HG03457 (cell line): ENCODE results near the gene REPS1.
"Not testable (repeated sequence)": the region's sequence is repeated elsewhere in the genome, so short reads cannot be mapped to it uniquely, and the experiment has no call there.

ENCODE experiments used
- ATAC-seq: cut with Tn5 transposase; IDR thresholded peaks from one replicate; pipeline ENCODE4 v1.9.1; 2021; ENCODE audit warnings: moderate number of reproducible peaks; ENCODE audit not compliant: unreplicated experiment

The REPS1 gene

GRCh38 chr6:139003751-139004150, 15.7 kb upstream of the REPS1 start:
- no peak for ATAC-seq

- ATAC-seq, result no peak
Measured at GRCh38 chr6:138999949-139000725, 12.1 kb upstream of the REPS1 start.

DNA sequence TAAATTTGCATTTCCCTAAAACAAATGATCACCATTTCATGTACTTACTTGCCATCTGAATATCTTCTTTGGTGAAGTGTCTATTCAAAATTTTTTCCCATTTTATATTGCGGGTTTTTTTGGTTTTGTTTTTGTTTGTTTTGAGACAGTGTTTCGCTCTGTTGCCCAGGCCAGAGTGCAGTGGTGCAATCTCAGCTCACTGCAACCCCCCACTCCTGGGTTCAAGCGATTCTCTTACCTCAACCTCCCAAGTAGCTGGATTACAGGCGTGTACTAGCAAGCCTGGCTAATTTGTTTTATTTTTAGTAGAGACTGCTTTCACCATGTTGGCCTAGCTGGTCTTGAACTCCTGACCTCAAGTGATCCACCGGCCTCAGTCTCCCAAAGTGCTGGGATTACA, 9.1 kb upstream of the REPS1 start:
- ATAC-seq, result no peak

DNA sequence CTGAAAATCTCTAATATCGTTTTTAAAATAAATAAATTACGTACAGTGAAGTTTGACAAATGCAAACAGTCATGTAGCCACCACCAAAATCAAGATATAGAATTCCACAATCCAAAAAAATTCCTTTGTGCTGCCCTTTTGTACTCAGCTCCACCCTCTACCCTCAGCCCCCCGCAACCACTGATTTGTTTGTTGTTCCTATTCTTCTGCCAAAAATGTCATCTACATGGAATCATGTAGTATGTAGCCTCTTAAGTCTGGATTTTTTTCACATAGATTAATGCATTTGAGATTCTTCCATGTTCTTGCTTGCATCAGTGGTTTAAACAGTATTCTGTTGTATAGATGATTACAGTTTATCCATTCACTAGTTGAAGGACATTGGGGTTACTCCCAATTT, 8.5 kb upstream of the REPS1 start:
- ATAC-seq, result no peak

DNA sequence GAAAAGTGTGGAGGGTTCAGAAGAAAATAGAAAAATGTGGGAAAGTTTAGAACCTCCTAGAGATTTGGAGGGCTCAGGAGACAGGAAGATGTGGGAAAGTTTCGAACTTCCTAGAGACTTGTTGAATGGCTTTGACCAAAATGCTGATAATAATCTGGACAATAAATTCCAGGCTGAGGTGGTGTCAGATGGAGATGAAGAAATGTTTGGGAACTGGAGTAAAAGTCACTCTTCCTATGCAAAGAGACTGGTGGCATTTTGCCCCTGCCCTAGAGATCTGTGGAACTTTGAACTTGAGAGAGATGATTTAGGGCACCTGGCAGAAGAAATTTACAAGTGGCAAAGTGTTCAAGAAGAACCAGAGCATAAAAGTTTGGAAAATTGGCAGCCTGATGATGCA, 5.4 kb upstream of the REPS1 start:
- ATAC-seq, result not testable (repeated sequence)

- not testable (repeated sequence) for ATAC-seq
Measured at GRCh38 chr6:138992965-138993364, 4.9 kb upstream of the REPS1 start.

DNA sequence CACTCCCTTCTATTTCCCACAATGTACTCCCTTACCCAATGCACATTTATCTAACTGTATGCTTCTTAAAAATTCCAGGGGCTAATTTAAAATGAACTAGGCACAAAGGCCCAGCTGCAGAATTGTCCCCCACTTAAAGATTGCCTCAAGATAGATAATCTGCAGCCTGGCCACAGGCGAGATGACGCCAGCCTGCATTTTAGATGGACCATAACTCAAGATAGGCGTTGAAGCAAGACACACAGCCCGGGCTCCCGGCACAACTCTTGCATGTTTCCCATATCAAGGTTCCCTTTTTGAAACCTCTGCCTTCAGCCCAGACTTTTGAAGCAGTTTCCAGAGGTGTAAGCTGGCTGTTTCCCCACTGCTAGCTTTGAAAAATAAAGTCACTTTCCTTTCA, 3.2 kb upstream of the REPS1 start:
- no peak for ATAC-seq

DNA sequence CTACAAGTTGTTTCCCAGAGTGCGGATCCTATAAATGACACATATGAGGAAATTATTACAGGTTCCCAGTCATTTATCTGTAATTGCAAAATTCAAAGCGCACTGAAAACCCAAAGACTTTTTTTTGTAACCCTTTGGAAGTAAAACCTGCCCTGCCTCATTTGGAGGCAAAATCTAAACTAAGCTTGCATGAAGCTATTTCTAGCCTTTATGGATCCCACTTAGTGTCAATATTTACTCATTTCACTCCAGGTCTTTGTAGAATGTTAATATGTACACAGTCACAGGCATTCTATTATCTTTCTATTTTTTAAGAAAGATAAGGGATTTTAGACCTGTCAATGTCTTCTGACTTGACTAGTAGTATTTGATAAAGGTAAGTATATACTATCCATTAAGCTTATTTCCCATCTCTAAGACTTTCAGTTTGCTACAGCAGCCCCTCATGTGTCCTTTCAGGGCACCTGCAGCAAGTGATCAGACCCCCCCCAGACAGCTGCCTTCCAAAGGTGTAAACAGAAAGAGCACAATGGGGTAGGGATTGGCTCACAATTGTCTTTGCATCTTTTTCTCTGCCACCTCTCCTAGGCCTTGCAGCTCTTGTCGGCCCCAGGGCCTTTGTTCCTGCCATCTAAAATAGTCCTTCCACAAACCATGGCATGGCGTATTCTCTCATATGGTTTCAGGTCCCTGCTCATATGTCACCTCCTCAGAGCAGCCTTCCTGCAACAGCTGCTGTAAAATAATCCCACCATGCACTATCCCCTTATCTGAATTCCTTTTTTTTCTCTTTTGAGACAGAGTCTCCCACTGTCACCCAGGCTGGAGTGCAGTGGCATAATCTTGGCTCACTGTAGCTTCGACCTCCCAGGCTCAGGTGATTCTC, 1.3 kb upstream of the REPS1 start:
- ATAC-seq, result no peak

GRCh38 chr6:138988469-138988834, 399 bp upstream of the REPS1 start:
- no peak for ATAC-seq

DNA sequence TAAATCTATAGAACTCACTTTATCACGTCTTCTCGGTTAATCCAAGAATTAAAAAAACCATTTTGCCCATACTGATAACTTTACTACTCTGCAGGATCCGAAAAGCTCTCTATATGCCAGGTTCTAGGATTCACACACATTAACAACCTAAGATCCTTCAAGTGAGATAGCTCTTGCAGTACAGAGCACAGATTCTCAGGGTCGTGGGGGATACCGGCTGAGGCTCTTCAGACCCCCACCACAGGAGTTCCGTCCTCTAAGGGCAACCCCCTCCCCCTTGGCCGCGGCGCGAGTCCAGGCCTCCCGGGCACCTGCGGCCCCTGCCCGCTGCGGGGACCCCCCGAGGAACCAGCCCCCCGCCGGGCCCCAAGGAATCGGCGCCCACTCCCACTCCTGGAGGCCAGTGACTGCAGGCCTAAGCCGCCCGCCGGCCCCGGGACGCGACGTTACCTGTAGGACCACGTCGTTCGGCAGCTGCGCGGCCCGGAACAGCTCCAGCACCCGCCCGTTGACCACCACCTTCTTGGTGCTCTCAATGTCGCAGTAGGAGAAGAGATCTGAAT, 892 bp downstream of the REPS1 start:
- no peak for ATAC-seq

DNA sequence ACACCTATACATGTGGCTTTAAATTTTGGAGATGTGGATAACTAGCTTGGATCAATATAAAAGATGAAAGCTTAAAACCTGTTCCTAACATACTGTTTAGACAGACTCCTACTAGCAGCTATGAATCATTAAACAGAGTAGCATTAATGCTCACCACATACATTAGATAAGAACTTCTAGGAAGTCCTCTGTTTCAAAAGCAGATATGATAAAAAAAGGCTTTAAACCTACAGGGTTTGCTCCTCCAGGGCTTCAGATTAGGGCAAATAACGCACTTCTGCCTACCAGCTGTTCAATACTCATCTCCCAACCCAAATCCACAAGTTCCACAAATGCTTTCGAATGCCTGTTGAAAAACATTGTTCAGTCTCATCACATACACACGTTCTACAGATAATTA, 1.5 kb downstream of the REPS1 start:
- no peak for ATAC-seq

DNA sequence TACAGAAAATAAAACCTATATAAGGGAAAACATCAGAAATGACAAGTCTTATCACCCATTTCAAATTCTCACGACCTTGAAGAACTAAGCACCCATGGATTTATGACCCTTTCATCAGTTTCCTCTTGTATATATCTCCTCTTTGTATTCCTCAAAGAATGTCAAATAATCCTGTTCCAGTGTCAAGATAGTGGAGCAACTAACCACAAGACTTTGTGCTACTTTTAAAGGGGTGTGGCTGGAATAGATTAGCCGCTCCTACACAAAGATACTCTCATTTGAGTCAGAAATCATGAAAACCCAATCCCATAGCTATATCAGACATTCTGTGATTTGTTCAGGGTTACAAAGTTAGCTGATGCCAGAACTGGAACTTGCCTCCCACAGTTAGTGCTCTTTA, 6.6 kb downstream of the REPS1 start:
- no peak for ATAC-seq

DNA sequence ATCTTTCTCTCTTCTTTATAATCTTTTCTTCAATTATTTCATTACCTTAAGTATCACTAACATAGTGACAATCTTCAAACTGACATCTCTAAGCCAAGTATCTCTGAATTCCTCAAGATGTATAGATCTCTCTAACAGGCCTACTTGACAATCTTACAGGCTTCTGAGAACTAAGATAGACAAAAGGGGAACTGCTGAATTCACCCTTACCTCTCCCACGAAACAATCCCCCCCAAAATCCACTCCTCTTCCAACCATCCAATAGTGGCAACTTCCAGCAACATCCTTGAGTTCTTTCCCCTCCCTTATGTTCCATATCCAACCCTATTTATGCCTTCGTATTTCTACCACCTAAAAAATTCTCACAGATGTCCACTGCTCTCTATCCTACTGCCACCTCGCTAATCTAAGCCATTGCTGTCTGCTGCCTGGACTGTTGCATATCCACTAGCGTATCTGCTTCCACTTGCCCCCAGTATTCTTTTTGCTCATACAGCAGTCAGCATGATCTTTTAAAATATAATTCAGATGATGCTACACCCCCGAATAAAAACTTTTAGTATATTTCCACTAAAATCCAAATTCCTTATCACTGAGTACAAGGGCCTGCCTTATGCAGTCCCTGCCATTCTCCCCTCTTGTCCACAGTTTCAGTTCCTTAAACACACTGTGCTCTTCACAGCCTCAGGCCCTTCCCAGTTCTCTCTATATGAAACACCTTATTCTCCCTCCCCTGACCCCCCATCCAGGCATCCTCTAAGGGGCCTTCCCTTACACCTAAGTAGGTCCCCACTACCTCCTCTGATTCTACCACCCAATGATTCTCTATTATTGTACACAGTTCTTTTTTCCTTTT, 8.0 kb downstream of the REPS1 start:
- no peak for ATAC-seq

- no peak for ATAC-seq
Measured at GRCh38 chr6:138979365-138979764, 8.7 kb downstream of the REPS1 start.

GRCh38 chr6:138978229-138978628, 9.8 kb downstream of the REPS1 start:
- ATAC-seq, result no peak

DNA sequence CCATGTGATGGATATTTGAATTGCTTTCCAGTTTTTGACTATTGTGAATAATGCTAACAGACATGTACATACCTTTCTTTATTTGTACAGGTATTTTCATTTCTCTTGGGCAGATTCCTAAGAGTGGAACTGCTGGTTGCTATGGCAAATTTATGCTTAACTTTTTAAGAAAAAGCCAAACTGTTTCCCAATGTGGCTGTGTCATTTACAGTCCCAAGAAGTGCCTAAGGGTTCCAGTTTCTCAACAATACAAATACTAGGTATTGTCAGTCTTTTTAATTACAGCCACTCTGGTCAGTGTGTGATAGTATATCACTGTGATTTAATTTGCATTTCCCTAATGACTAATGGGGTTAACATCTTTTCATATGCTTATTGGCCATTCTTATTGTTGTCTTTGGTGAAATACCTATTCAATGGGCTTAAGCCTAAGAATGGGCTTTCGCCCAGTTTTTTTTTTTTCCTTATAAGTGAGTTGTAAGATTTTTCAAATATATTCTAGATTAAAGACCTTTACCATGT, 10.3 kb downstream of the REPS1 start:
- no peak for ATAC-seq

GRCh38 chr6:138977242-138977641, 10.8 kb downstream of the REPS1 start:
- no peak for ATAC-seq

- no peak for ATAC-seq
Measured at GRCh38 chr6:138975815-138976214, 12.2 kb downstream of the REPS1 start.

GRCh38 chr6:138973466-138974153, 14.4 kb downstream of the REPS1 start:
- ATAC-seq, result no peak

- ATAC-seq, result no peak
Measured at GRCh38 chr6:138972226-138972665, 15.8 kb downstream of the REPS1 start.
